ENCODE data around the gene KCND3.

GRCh38 chr1:111762332-111762731 lies 227.1 kb downstream of the KCND3 start:
- TF ChIP-seq POLR2A (IDR thresholded peaks at IDR 0.05) (no peak), CTCF (IDR thresholded peaks at IDR 0.05) (no peak), POLR2AphosphoS5 (IDR thresholded peaks at IDR 0.05) (no peak), EP300 (IDR thresholded peaks at IDR 0.05; ENCODE audit: low read depth) (no peak)
